Measurements from ENCODE around the gene SEC14L6.
"Not testable (repeated sequence)": the region's sequence is repeated elsewhere in the genome, so short reads cannot be mapped to it uniquely, and the experiment has no call there.

The SEC14L6 gene

GRCh38 chr22:30565341-30565740 lies 18.8 kb upstream of the SEC14L6 start:
- FAIRE-seq, result no peak

- FAIRE-seq, result no peak
Measured at GRCh38 chr22:30564761-30565119, 18.2 kb upstream of the SEC14L6 start.

GRCh38 chr22:30564045-30564760 lies 17.7 kb upstream of the SEC14L6 start:
- no peak for FAIRE-seq

GRCh38 chr22:30562366-30562765 lies 15.8 kb upstream of the SEC14L6 start:
- no peak for FAIRE-seq

GRCh38 chr22:30561402-30562189 lies 15.1 kb upstream of the SEC14L6 start:
- FAIRE-seq, result no peak

GRCh38 chr22:30560643-30561202 lies 14.2 kb upstream of the SEC14L6 start:
- FAIRE-seq, result not testable (repeated sequence)

GRCh38 chr22:30559889-30560288 lies 13.3 kb upstream of the SEC14L6 start:
- FAIRE-seq, result no peak

GRCh38 chr22:30557243-30557642 lies 10.7 kb upstream of the SEC14L6 start:
- no peak for FAIRE-seq

- no peak for FAIRE-seq
Measured at GRCh38 chr22:30556388-30556787, 9.8 kb upstream of the SEC14L6 start.

- FAIRE-seq, result no peak
Measured at GRCh38 chr22:30555282-30556210, 9.0 kb upstream of the SEC14L6 start.

- no peak for FAIRE-seq
Measured at GRCh38 chr22:30553971-30554370, 7.4 kb upstream of the SEC14L6 start.

- FAIRE-seq, result no peak
Measured at GRCh38 chr22:30552719-30553118, 6.2 kb upstream of the SEC14L6 start.

GRCh38 chr22:30551813-30552212 lies 5.3 kb upstream of the SEC14L6 start:
- FAIRE-seq, result not testable (repeated sequence)

GRCh38 chr22:30547188-30547587 lies 647 bp upstream of the SEC14L6 start:
- FAIRE-seq, result no peak

GRCh38 chr22:30542811-30543188 lies 3.7 kb downstream of the SEC14L6 start:
- FAIRE-seq, result no peak

GRCh38 chr22:30541961-30542810 lies 4.4 kb downstream of the SEC14L6 start:
- FAIRE-seq, result no peak

- not testable (repeated sequence) for FAIRE-seq
Measured at GRCh38 chr22:30541511-30541910, 5.0 kb downstream of the SEC14L6 start.

GRCh38 chr22:30539368-30539767 lies 7.2 kb downstream of the SEC14L6 start:
- FAIRE-seq, result no peak

- no peak for FAIRE-seq
Measured at GRCh38 chr22:30538280-30538679, 8.3 kb downstream of the SEC14L6 start.

GRCh38 chr22:30537083-30537731 lies 9.3 kb downstream of the SEC14L6 start:
- FAIRE-seq, result no peak

- FAIRE-seq, result no peak
Measured at GRCh38 chr22:30535182-30535581, 11.4 kb downstream of the SEC14L6 start.

Measured in colon (tissue), 2 donors.